H1 (cell line): Measurements from ENCODE around the gene GNAL. TPM values are rescaled to one million over a fixed set of nuclear protein-coding genes. Genes with fewer than 3 reads are reported as not detected.

Experiments
- CTCF ChIA-PET: fragments of 300-600 bp; sonication (Branson Sonifier 250); formaldehyde crosslinking; loops from one replicate; lab custom pipeline; 2021; ENCODE audit not compliant: partially characterized antibody; lab: Charles Lee
- POLR2A ChIA-PET: fragments of 300-600 bp; sonication (Branson Sonifier 250); formaldehyde crosslinking; loops from one replicate; lab custom pipeline; 2021; ENCODE audit warnings: inconsistent platforms; ENCODE audit not compliant: partially characterized antibody; lab: Charles Lee
- DNase-seq, 2 experiments: peaks; one replicate each; pipeline versions ENCODE4 v3.0.0 to v3.0.0-alpha.2; 2010 to 2022; ENCODE audit warnings: low spot score in 2 of 2, low read depth in 1 of 2, mixed read lengths in 1 of 2
- FAIRE-seq: peaks from 2 replicates; lab custom pipeline; 2011; peaks lifted over from hg19 to GRCh38; lab: Jason Lieb, UNC
- H2AFZ ChIP-seq: 2 replicates; pipeline ENCODE4 v1.8.1; 2012; ENCODE audit warnings: low read length, inconsistent platforms
- H2AK5ac ChIP-seq: 2 replicates; pipeline ENCODE4 v1.6.1; 2013; ENCODE audit warnings: low read depth, low read length
- H2BK120ac ChIP-seq: replicated peaks from 2 replicates; pipeline ENCODE3; 2013; ENCODE audit warnings: low read depth, low read length, inconsistent platforms
- H2BK12ac ChIP-seq: 2 replicates; pipeline ENCODE4 v1.6.1; 2013; ENCODE audit warnings: low read depth, low read length
- H2BK15ac ChIP-seq: 2 replicates; pipeline ENCODE4 v1.6.1; 2013; ENCODE audit warnings: low read length
- H2BK20ac ChIP-seq: 2 replicates; pipeline ENCODE4 v1.6.1; 2013; ENCODE audit warnings: low read length
- H2BK5ac ChIP-seq: 2 replicates; pipeline ENCODE4 v1.6.1; 2013; ENCODE audit warnings: low read depth, low read length
- H3K14ac ChIP-seq: 2 replicates; pipeline ENCODE4 v1.6.1; 2013; ENCODE audit warnings: inconsistent platforms; ENCODE audit not compliant: insufficient read length
- H3K18ac ChIP-seq: 2 replicates; pipeline ENCODE4 v1.6.1; 2013; ENCODE audit warnings: low read length; ENCODE audit errors: extremely low read depth
- H3K23ac ChIP-seq: 2 replicates; pipeline ENCODE4 v1.6.1; 2013; ENCODE audit warnings: inconsistent platforms; ENCODE audit not compliant: insufficient read length
- H3K23me2 ChIP-seq: 2 replicates; pipeline ENCODE4 v1.6.1; 2013; ENCODE audit warnings: low read depth, low read length
- H3K27ac ChIP-seq: 2 replicates; pipeline ENCODE4 v1.6.1; 2011; ENCODE audit warnings: low read depth, low read length, inconsistent platforms
- H3K27me3 ChIP-seq, 4 experiments: replicated peaks in 1 of 4; 1 replicate in 1 of 4; 2 replicates in 3 of 4; pipeline versions ENCODE4 v1.6.1 to v1.8.1; 2011 to 2013; ENCODE audit warnings: low read length in 3 of 4, mild to moderate bottlenecking in 3 of 4, inconsistent platforms in 2 of 4, mixed read lengths in 2 of 4, moderate library complexity in 1 of 4; ENCODE audit not compliant: control insufficient read depth in 3 of 4, insufficient read depth in 3 of 4; ENCODE audit errors: extremely low read depth in 1 of 4
- H3K36me3 ChIP-seq, 4 experiments: 2 replicates each; pipeline versions ENCODE4 v1.6.1 to v1.8.1; 2011 to 2013; ENCODE audit warnings: mild to moderate bottlenecking in 4 of 4, low read length in 3 of 4, moderate library complexity in 2 of 4, control low read depth in 1 of 4, inconsistent platforms in 1 of 4; ENCODE audit not compliant: insufficient read depth in 4 of 4, control insufficient read depth in 2 of 4
- H3K4ac ChIP-seq: replicated peaks from 2 replicates; pipeline ENCODE3; 2013; ENCODE audit warnings: low read length, low read depth, mixed read lengths, inconsistent platforms; ENCODE audit not compliant: insufficient read length
- H3K4me1 ChIP-seq, 4 experiments: replicated peaks in 1 of 4; 1 replicate in 1 of 4; 2 replicates in 3 of 4; pipeline versions ENCODE4 v1.6.1 to v1.8.1; 2011 to 2013; ENCODE audit warnings: low read length in 3 of 4, inconsistent platforms in 2 of 4, mixed read lengths in 1 of 4; ENCODE audit not compliant: insufficient read depth in 4 of 4, control insufficient read depth in 3 of 4
- H3K4me2 ChIP-seq, 2 experiments: 2 replicates each; pipeline versions ENCODE4 v1.6.1 to v1.8.1; 2011 to 2013; ENCODE audit warnings: low read depth in 2 of 2, low read length in 2 of 2, control low read depth in 1 of 2, inconsistent platforms in 1 of 2, mild to moderate bottlenecking in 1 of 2; ENCODE audit not compliant: insufficient read depth in 1 of 2
- H3K4me3 ChIP-seq, 4 experiments: fragments of 200-600, 300-600 bp in 1 of 4; sonication (generic), shearing (Covaris generic), sonication (Bioruptor Twin) in 1 of 4; 2 replicates each; pipeline versions ENCODE4 v1.5.1 to v1.8.1; 2011 to 2016; ENCODE audit warnings: low read length in 4 of 4, low read depth in 3 of 4, control low read depth in 2 of 4, inconsistent platforms in 2 of 4, mild to moderate bottlenecking in 2 of 4, mixed read lengths in 1 of 4, moderate library complexity in 1 of 4; ENCODE audit not compliant: insufficient read depth in 2 of 4; ENCODE audit errors: extremely low read depth in 1 of 4
- H3K56ac ChIP-seq: replicated peaks from 2 replicates; pipeline ENCODE3; 2013; ENCODE audit warnings: low read depth, mild to moderate bottlenecking, mixed read lengths, low read length, inconsistent platforms; ENCODE audit not compliant: insufficient read length
- H3K79me1 ChIP-seq: 2 replicates; pipeline ENCODE4 v1.6.1; 2013; ENCODE audit warnings: low read depth, low read length, control low read depth
- H3K79me2 ChIP-seq, 2 experiments: 2 replicates each; pipeline versions ENCODE4 v1.6.1 to v1.8.1; 2012 to 2013; ENCODE audit warnings: low read length in 2 of 2, mild to moderate bottlenecking in 2 of 2, inconsistent platforms in 1 of 2; ENCODE audit not compliant: insufficient read depth in 2 of 2, control insufficient read depth in 1 of 2
- H3K9ac ChIP-seq, 4 experiments: replicated peaks in 1 of 4; 1 replicate in 1 of 4; 2 replicates in 3 of 4; pipeline versions ENCODE4 v1.6.1 to v1.8.1; 2011 to 2013; ENCODE audit warnings: low read depth in 3 of 4, low read length in 3 of 4, control low read depth in 2 of 4, mild to moderate bottlenecking in 2 of 4, moderate library complexity in 2 of 4, inconsistent platforms in 1 of 4; ENCODE audit errors: extremely low read depth in 1 of 4
- H3K9me3 ChIP-seq, 2 experiments: 2 replicates each; pipeline versions ENCODE4 v1.6.1 to v1.8.1; 2012 to 2013; ENCODE audit warnings: mild to moderate bottlenecking in 2 of 2, moderate library complexity in 2 of 2, control low read depth in 1 of 2, inconsistent platforms in 1 of 2, low read depth in 1 of 2, low read length in 1 of 2, mixed read lengths in 1 of 2; ENCODE audit not compliant: insufficient read depth in 2 of 2
- H4K20me1 ChIP-seq, 2 experiments: replicated peaks in 1 of 2; 2 replicates each; pipeline versions ENCODE3 to v1.8.1; 2011 to 2013; ENCODE audit warnings: inconsistent platforms in 2 of 2, low read length in 2 of 2, mild to moderate bottlenecking in 1 of 2; ENCODE audit not compliant: insufficient read depth in 2 of 2, control insufficient read depth in 1 of 2
- H4K5ac ChIP-seq: 2 replicates; pipeline ENCODE4 v1.6.1; 2013; ENCODE audit warnings: low read length, low read depth, mixed read lengths, inconsistent platforms; ENCODE audit not compliant: insufficient read length
- H4K8ac ChIP-seq: 2 replicates; pipeline ENCODE4 v1.8.0; 2013; ENCODE audit warnings: mild to moderate bottlenecking, moderate library complexity, low read length, inconsistent platforms; ENCODE audit not compliant: insufficient read depth; ENCODE audit errors: extremely low read depth
- H4K91ac ChIP-seq: replicated peaks from 2 replicates; pipeline ENCODE3; 2013; ENCODE audit warnings: low read length, mixed read lengths, inconsistent platforms; ENCODE audit not compliant: insufficient read length
- CBX8 ChIP-seq: fragments of 300-800, 300-1000 bp; sonication (generic); IDR thresholded peaks from 2 replicates; pipeline ENCODE4 v1.7.1; 2016; ENCODE audit warnings: low read depth, low read length, borderline replicate concordance
- JUND ChIP-seq: IDR thresholded peaks from 2 replicates; pipeline ENCODE4 v1.6.1; 2011; ENCODE audit warnings: mild to moderate bottlenecking, improper control_type of control experiment, low read length
- MAX ChIP-seq: IDR thresholded peaks from 2 replicates; pipeline ENCODE4 v1.6.1; 2012; ENCODE audit warnings: inconsistent platforms
- POU5F1 ChIP-seq: IDR thresholded peaks from 2 replicates; pipeline ENCODE4 v1.6.1; 2011; ENCODE audit warnings: low read depth, mild to moderate bottlenecking, low read length, moderate library complexity
- RFX5 ChIP-seq: IDR thresholded peaks from 2 replicates; pipeline ENCODE4 v1.6.1; 2011; ENCODE audit warnings: low read depth, low read length, improper control_type of control experiment, borderline replicate concordance
- SIN3A ChIP-seq, 2 experiments: IDR thresholded peaks in 1 of 2; conservative IDR thresholded peaks in 1 of 2; 2 replicates each; pipeline ENCODE4 v1.6.1; 2011 to 2012; ENCODE audit warnings: low read length in 2 of 2, improper control_type of control experiment in 1 of 2, low read depth in 1 of 2, mild to moderate bottlenecking in 1 of 2
- SIX5 ChIP-seq: IDR thresholded peaks from 2 replicates; pipeline ENCODE4 v1.6.1; 2011; ENCODE audit warnings: mild to moderate bottlenecking, low read depth, low read length
- SP1 ChIP-seq: IDR thresholded peaks from 2 replicates; pipeline ENCODE4 v1.6.1; 2011; ENCODE audit warnings: low read depth, low read length
- TAF1 ChIP-seq: IDR thresholded peaks from 2 replicates; pipeline ENCODE4 v1.6.1; 2011; ENCODE audit warnings: mild to moderate bottlenecking, low read depth, low read length
- YY1 ChIP-seq: IDR thresholded peaks from 2 replicates; pipeline ENCODE4 v1.6.1; 2011; ENCODE audit warnings: low read depth, mild to moderate bottlenecking, low read length
- WGBS, 2 experiments: shearing (Covaris generic) in 1 of 2; methylation state at CpG; one replicate each; pipeline versions ENCODE4 v1.1.6 to v1.1.7; 2013 to 2015; ENCODE audit warnings: low lambda C conversion rate in 2 of 2, mixed read lengths in 2 of 2, inconsistent platforms in 1 of 2, low coverage in 1 of 2, missing lambda C conversion rate in 1 of 2; ENCODE audit not compliant: insufficient replicate concordance in 2 of 2, insufficient coverage in 1 of 2, insufficient read length in 1 of 2; ENCODE audit errors: extremely low coverage in 1 of 2, missing lambda C conversion rate in 1 of 2; 5-methylcytosine and 5-hydroxymethylcytosine counted together
- polyA plus RNA-seq, 7 experiments: library from polyadenylated mRNA; depleted of rRNA in 3 of 7; stranded (reverse) in 5 of 7; unstranded in 2 of 7; fragments of >200 nt in 5 of 7; fragments of 200-250 nt in 2 of 7; gene quantifications; 1 replicate in 5 of 7; 2 replicates in 1 of 7; 4 replicates in 1 of 7; pipeline versions ENCODE4 v1.2.1 to v1.2.3, GENCODE V29; 2011 to 2013; ENCODE audit warnings: missing spikeins in 2 of 7, mixed read lengths in 2 of 7
- total RNA-seq: library from RNA; stranded (reverse); fragmentation: NEBNext Ultra II Directional; extraction: Animal tissue kit (Norgen Biotek cat#: 25700); gene quantifications from 2 replicates; pipeline ENCODE4 v1.2.1, GENCODE V29; 2021

The GNAL gene
- total and polyA plus RNA-seq, 2 of the 8 experiments (the other 6 are each of a cell fraction or from before 2014, with no cell fraction given), result 13.2 to 18.3 TPM

- Histone ChIP-seq H3K27ac (no peak overlapping the region), H4K91ac (no peak overlapping the region), H2BK20ac (no peak overlapping the region), H3K9me3 (no peaks in the 10 kb centered on the region), H4K8ac (no peak overlapping the region), H3K36me3 (peaks cover 0 to 4% (median 0%) of the 10 kb centered on the region in 4 experiments; a peak in 2 of 8 replicates), H3K4me3 (no peak overlapping the region), H4K5ac (no peak overlapping the region), H3K14ac (no peak overlapping the region), H2BK5ac (no peak overlapping the region), H2BK12ac (no peak overlapping the region), H2BK120ac (no peak overlapping the region), H3K4me1 (peaks cover 1 to 11% (median 8%) of the 10 kb centered on the region in 4 experiments; a peak in 5 of 7 replicates), H4K20me1 (no peaks in the 10 kb centered on the region), H3K23ac (no peak overlapping the region), H3K4ac (no peak overlapping the region), H2BK15ac (no peak overlapping the region), H3K18ac (no peak overlapping the region), H3K56ac (no peak overlapping the region), H3K79me2 (no peaks in the 10 kb centered on the region), H3K4me2 (no peak overlapping the region), H3K9ac (no peak overlapping the region), H3K79me1 (no peaks in the 10 kb centered on the region), H3K27me3 (no peaks in the 10 kb centered on the region), H2AK5ac (no peak overlapping the region), H3K23me2 (no peaks in the 10 kb centered on the region), H2AFZ (no peak overlapping the region)
- FAIRE-seq (no peak), DNase-seq (no peak)
- 87% methylated on average over 3 of the region's 3 CpGs; no CpG with 5 or more reads in 1 of the 2 experiments for WGBS, 2 experiments
- ChIA-PET CTCF (interaction anchor here (1.0 to 1.5 kb wide), 4 partner anchors 10 to 97 kb away, joined by 3 to 5 read pairs (median 3); no protein-coding TSS in a partner anchor), POLR2A (no interaction called here)
- TF ChIP-seq TAF1, result no peak
- TF ChIP-seq JUND, result no peak
- TF ChIP-seq POU5F1, result no peak
- no peak for TF ChIP-seq SIX5
- TF ChIP-seq RFX5, result no peak
- TF ChIP-seq CBX8, result no peak
- TF ChIP-seq YY1, result no peak
- TF ChIP-seq SP1, result no peak
- no peak for TF ChIP-seq SIN3A (conservative IDR thresholded peaks at IDR 0.05 in 1 of 2, IDR thresholded peaks at IDR 0.05 in 1 of 2; ENCODE audit: low read depth in 1 of 2, low read length in 2 of 2)
- no peak for TF ChIP-seq MAX
These were observed 210.0 kb downstream of the GNAL start for GRCh38 chr18:11899063-11899462.
